Measurements from ENCODE around the gene IL4I1.

The IL4I1 gene

GRCh38 chr19:49887665-49888509 is 8.8 kb downstream of the IL4I1 start:
- Histone ChIP-seq H3K4me1 (no peaks in the 10 kb centered on the region), H3K36me3 (ENCODE audit: control insufficient read depth, insufficient read depth, low read length) (no peaks in the 10 kb centered on the region), H2AFZ (no peak overlapping the region), H3K9me3 (ENCODE audit: control insufficient read depth, low read length) (no peaks in the 10 kb centered on the region), H3K4me3 (ENCODE audit: low read depth, low read length) (no peak overlapping the region), H3K4me2 (ENCODE audit: low read length) (no peak overlapping the region), H3K9ac (no peak overlapping the region), H3K27ac (no peak overlapping the region), H3K27me3 (ENCODE audit: control insufficient read depth, insufficient read depth, low read length) (no peaks in the 10 kb centered on the region), H3K79me2 (no peaks in the 10 kb centered on the region)
- no peak for TF ChIP-seq CTCF (IDR thresholded peaks at IDR 0.05)

- Histone ChIP-seq H3K9ac (no peak overlapping the region), H3K27ac (no peak overlapping the region), H2AFZ (no peak overlapping the region), H3K9me3 (ENCODE audit: control insufficient read depth, low read length) (no peaks in the 10 kb centered on the region), H3K4me1 (no peaks in the 10 kb centered on the region), H3K4me3 (ENCODE audit: low read depth, low read length) (no peak overlapping the region), H3K4me2 (ENCODE audit: low read length) (no peak overlapping the region), H3K27me3 (ENCODE audit: control insufficient read depth, insufficient read depth, low read length) (no peaks in the 10 kb centered on the region), H3K36me3 (ENCODE audit: control insufficient read depth, insufficient read depth, low read length) (no peaks in the 10 kb centered on the region), H3K79me2 (no peaks in the 10 kb centered on the region)
- no peak for TF ChIP-seq CTCF (IDR thresholded peaks at IDR 0.05)
Observed at GRCh38 chr19:49887037-49887664, 9.5 kb downstream of the IL4I1 start.

- no peaks in the 10 kb centered on the region for H3K27me3 ChIP-seq (ENCODE audit: control insufficient read depth, insufficient read depth, low read length)
- no peak overlapping the region for H3K9ac ChIP-seq
- H3K36me3 ChIP-seq (ENCODE audit: control insufficient read depth, insufficient read depth, low read length) = no peaks in the 10 kb centered on the region
- H2AFZ ChIP-seq = no peak overlapping the region
- H3K27ac ChIP-seq = no peak overlapping the region
- no peaks in the 10 kb centered on the region for H3K4me1 ChIP-seq
- H3K4me3 ChIP-seq (ENCODE audit: low read depth, low read length) = no peak overlapping the region
- TF ChIP-seq CTCF (IDR thresholded peaks at IDR 0.05) = no peak
- H3K4me2 ChIP-seq (ENCODE audit: low read length) = no peak overlapping the region
- H3K9me3 ChIP-seq (ENCODE audit: control insufficient read depth, low read length) = no peaks in the 10 kb centered on the region
- no peaks in the 10 kb centered on the region for H3K79me2 ChIP-seq
Observed at GRCh38 chr19:49884760-49885159, 11.9 kb downstream of the IL4I1 start.

- Histone ChIP-seq H3K4me3 (ENCODE audit: low read depth, low read length) (no peak overlapping the region), H3K4me2 (ENCODE audit: low read length) (no peak overlapping the region), H3K27me3 (ENCODE audit: control insufficient read depth, insufficient read depth, low read length) (no peaks in the 10 kb centered on the region), H2AFZ (no peak overlapping the region), H3K79me2 (no peaks in the 10 kb centered on the region), H3K9ac (no peak overlapping the region), H3K27ac (no peak overlapping the region), H3K9me3 (ENCODE audit: control insufficient read depth, low read length) (no peaks in the 10 kb centered on the region), H3K36me3 (ENCODE audit: control insufficient read depth, insufficient read depth, low read length) (no peaks in the 10 kb centered on the region), H3K4me1 (no peaks in the 10 kb centered on the region)
- TF ChIP-seq CTCF (IDR thresholded peaks at IDR 0.05) = no peak
Observed at GRCh38 chr19:49884109-49884508, 12.6 kb downstream of the IL4I1 start.
